ENCODE results near the gene GID4. TPM values are rescaled to one million over a fixed set of nuclear protein-coding genes. Genes with fewer than 3 reads are reported as not detected.

GID4 gene
- total and polyA plus RNA-seq, 4 donors, result 7.5 to 14.1 (median 9.8) TPM

GRCh38 chr17:18107061-18107790 lies 68.0 kb downstream of the GID4 start:
- Histone ChIP-seq H3K4me3 (ENCODE audit: low read length in 2 of 2) (no peak overlapping the region), H3K4me1 (ENCODE audit: control insufficient read depth in 1 of 2, insufficient read depth in 2 of 2, low read length in 2 of 2) (no peaks in the 10 kb centered on the region), H3K27me3 (ENCODE audit: control insufficient read depth in 1 of 2, insufficient read depth in 2 of 2, low read length in 1 of 2) (no peaks in the 10 kb centered on the region), H3K36me3 (ENCODE audit: control insufficient read depth in 1 of 2, insufficient read depth in 2 of 2, low read length in 1 of 2) (no peaks in the 10 kb centered on the region), H3K9me3 (ENCODE audit: control insufficient read depth, low read length) (no peaks in the 10 kb centered on the region), H3K27ac (ENCODE audit: low read depth in 1 of 2, low read length in 2 of 2) (no peak overlapping the region)
- DNase-seq (no peak), ATAC-seq (ENCODE audit: low FRiP score) (no peak)
- intact Hi-C loops (cut with DNase I), result no loop called here
- 87 to 88% methylated on average over 14 of the region's 14 CpGs for WGBS, 2 donors

- no peaks in the 10 kb centered on the region for H3K27me3 ChIP-seq (ENCODE audit: control insufficient read depth in 1 of 2, insufficient read depth in 2 of 2, low read length in 1 of 2)
- no peak for ATAC-seq (ENCODE audit: low FRiP score)
- H3K36me3 ChIP-seq (ENCODE audit: control insufficient read depth in 1 of 2, insufficient read depth in 2 of 2, low read length in 1 of 2), result no peaks in the 10 kb centered on the region
- no peaks in the 10 kb centered on the region for H3K9me3 ChIP-seq (ENCODE audit: control insufficient read depth, low read length)
- 49 to 52% methylated on average over 6 of the region's 6 CpGs for WGBS, 2 donors
- no peak overlapping the region for H3K27ac ChIP-seq (ENCODE audit: low read depth in 1 of 2, low read length in 2 of 2)
- H3K4me3 ChIP-seq (ENCODE audit: low read length in 2 of 2), result no peak overlapping the region
- intact Hi-C loops (cut with DNase I), result no loop called here
- H3K4me1 ChIP-seq (ENCODE audit: control insufficient read depth in 1 of 2, insufficient read depth in 2 of 2, low read length in 2 of 2), result no peaks in the 10 kb centered on the region
- no peak for DNase-seq
These were observed 68.8 kb downstream of the GID4 start for GRCh38 chr17:18107971-18108370.

- WGBS, 2 donors, result 62 to 66% methylated on average over 17 of the region's 17 CpGs
- Histone ChIP-seq H3K9me3 (ENCODE audit: control insufficient read depth, low read length) (no peaks in the 10 kb centered on the region), H3K27ac (ENCODE audit: low read depth in 1 of 2, low read length in 2 of 2) (no peak within 1 kb of the TSS), H3K36me3 (ENCODE audit: control insufficient read depth in 1 of 2, insufficient read depth in 2 of 2, low read length in 1 of 2) (no peaks in the 10 kb centered on the region), H3K4me3 (ENCODE audit: low read length in 2 of 2) (no peak within 1 kb of the TSS), H3K27me3 (ENCODE audit: control insufficient read depth in 1 of 2, insufficient read depth in 2 of 2, low read length in 1 of 2) (no peaks in the 10 kb centered on the region), H3K4me1 (ENCODE audit: control insufficient read depth in 1 of 2, insufficient read depth in 2 of 2, low read length in 2 of 2) (no peaks in the 10 kb centered on the region)
- no peak for ATAC-seq (ENCODE audit: low FRiP score)
- intact Hi-C loops (cut with DNase I), result no loop called here
- peak in 1 of 2 donors; percentile 67 for DNase-seq
These were observed 69.4 kb downstream of the GID4 start, which contains the start of gene MYO15A for GRCh38 chr17:18108401-18109312. Gene MYO15A, plus strand, starts transcription at chr17:18108756. Its CDS starts 10,045 bp downstream, at chr17:18118801.

DNA sequence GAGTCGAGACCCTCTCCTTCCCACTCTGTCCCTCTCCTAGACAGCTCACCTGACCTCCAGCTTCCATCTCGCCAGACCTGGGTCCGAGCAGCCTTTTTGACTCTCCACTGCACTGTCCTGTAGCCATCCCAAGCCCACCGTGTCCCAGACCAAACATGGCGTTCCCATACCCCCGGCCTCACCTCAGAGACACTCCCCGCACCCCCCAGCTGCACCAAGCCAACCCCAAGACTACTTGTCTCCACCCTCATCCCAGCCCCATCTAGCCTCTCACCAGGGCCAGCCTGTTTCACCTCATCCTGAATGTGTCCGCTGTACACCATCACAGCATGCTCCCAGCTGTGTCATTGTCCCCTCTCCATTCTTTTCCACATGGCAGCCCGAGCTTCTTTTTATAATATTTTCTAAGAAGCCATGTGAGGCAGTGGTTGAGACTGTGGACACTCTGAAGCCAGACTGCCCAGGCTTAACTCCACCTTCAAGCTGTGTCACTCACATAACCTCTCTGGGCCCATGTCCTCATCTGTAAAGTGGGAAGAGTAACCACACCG lies 70.8 kb downstream of the GID4 start:
- Histone ChIP-seq H3K27ac (ENCODE audit: low read depth in 1 of 2, low read length in 2 of 2) (no peak overlapping the region), H3K9me3 (ENCODE audit: control insufficient read depth, low read length) (no peaks in the 10 kb centered on the region), H3K4me1 (ENCODE audit: control insufficient read depth in 1 of 2, insufficient read depth in 2 of 2, low read length in 2 of 2) (no peaks in the 10 kb centered on the region), H3K4me3 (ENCODE audit: low read length in 2 of 2) (no peak overlapping the region), H3K27me3 (ENCODE audit: control insufficient read depth in 1 of 2, insufficient read depth in 2 of 2, low read length in 1 of 2) (no peaks in the 10 kb centered on the region), H3K36me3 (ENCODE audit: control insufficient read depth in 1 of 2, insufficient read depth in 2 of 2, low read length in 1 of 2) (no peaks in the 10 kb centered on the region)
- intact Hi-C loops (cut with DNase I), result no loop called here
- ATAC-seq (ENCODE audit: low FRiP score) (no peak), DNase-seq (no peak)
- 71 to 77% methylated on average over 10 of the region's 10 CpGs for WGBS, 2 donors

GRCh38 chr17:18110636-18111145 lies 71.5 kb downstream of the GID4 start:
- 63 to 70% methylated on average over 4 of the region's 4 CpGs for WGBS, 2 donors
- H3K4me3 ChIP-seq (ENCODE audit: low read length in 2 of 2), result no peak overlapping the region
- H3K9me3 ChIP-seq (ENCODE audit: control insufficient read depth, low read length), result no peaks in the 10 kb centered on the region
- no peak for ATAC-seq (ENCODE audit: low FRiP score)
- intact Hi-C loops (cut with DNase I), result no loop called here
- no peak for DNase-seq
- H3K27ac ChIP-seq (ENCODE audit: low read depth in 1 of 2, low read length in 2 of 2), result no peak overlapping the region
- H3K4me1 ChIP-seq (ENCODE audit: control insufficient read depth in 1 of 2, insufficient read depth in 2 of 2, low read length in 2 of 2), result no peaks in the 10 kb centered on the region
- no peaks in the 10 kb centered on the region for H3K36me3 ChIP-seq (ENCODE audit: control insufficient read depth in 1 of 2, insufficient read depth in 2 of 2, low read length in 1 of 2)
- no peaks in the 10 kb centered on the region for H3K27me3 ChIP-seq (ENCODE audit: control insufficient read depth in 1 of 2, insufficient read depth in 2 of 2, low read length in 1 of 2)

GRCh38 chr17:18111330-18111971 lies 72.2 kb downstream of the GID4 start:
- Histone ChIP-seq H3K9me3 (ENCODE audit: control insufficient read depth, low read length) (no peaks in the 10 kb centered on the region), H3K4me1 (ENCODE audit: control insufficient read depth in 1 of 2, insufficient read depth in 2 of 2, low read length in 2 of 2) (no peaks in the 10 kb centered on the region), H3K4me3 (ENCODE audit: low read length in 2 of 2) (no peak overlapping the region), H3K36me3 (ENCODE audit: control insufficient read depth in 1 of 2, insufficient read depth in 2 of 2, low read length in 1 of 2) (no peaks in the 10 kb centered on the region), H3K27ac (ENCODE audit: low read depth in 1 of 2, low read length in 2 of 2) (no peak overlapping the region), H3K27me3 (ENCODE audit: control insufficient read depth in 1 of 2, insufficient read depth in 2 of 2, low read length in 1 of 2) (no peaks in the 10 kb centered on the region)
- intact Hi-C loops (cut with DNase I), result no loop called here
- WGBS, 2 donors, result 56 to 58% methylated on average over 6 of the region's 6 CpGs
- ATAC-seq (ENCODE audit: low FRiP score), result no peak
- no peak for DNase-seq

DNA sequence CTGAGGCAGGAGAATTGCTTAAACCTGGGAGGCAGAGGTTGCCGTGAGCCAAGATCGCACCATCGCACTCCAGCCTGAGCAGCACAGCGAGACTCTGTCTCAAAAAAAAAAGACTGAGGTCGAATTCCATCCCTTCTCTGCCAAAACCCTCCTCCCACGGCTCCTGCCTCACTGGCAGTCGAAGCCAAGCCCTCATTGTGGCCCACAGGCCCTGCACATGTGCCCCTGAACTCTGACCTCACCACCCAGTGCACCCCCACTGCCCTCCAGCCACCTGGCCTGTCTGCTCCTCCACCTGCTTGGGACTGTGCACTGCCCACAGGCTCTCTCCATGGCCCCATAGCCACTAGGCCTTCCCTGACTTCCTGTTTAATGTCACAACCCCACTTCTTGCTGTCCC lies 76.3 kb downstream of the GID4 start:
- Histone ChIP-seq H3K27me3 (ENCODE audit: control insufficient read depth in 1 of 2, insufficient read depth in 2 of 2, low read length in 1 of 2) (no peaks in the 10 kb centered on the region), H3K27ac (ENCODE audit: low read depth in 1 of 2, low read length in 2 of 2) (no peak overlapping the region), H3K36me3 (ENCODE audit: control insufficient read depth in 1 of 2, insufficient read depth in 2 of 2, low read length in 1 of 2) (no peaks in the 10 kb centered on the region), H3K4me1 (ENCODE audit: control insufficient read depth in 1 of 2, insufficient read depth in 2 of 2, low read length in 2 of 2) (no peaks in the 10 kb centered on the region), H3K4me3 (ENCODE audit: low read length in 2 of 2) (no peak overlapping the region), H3K9me3 (ENCODE audit: control insufficient read depth, low read length) (peaks cover 2% of the 10 kb centered on the region)
- intact Hi-C loops (cut with DNase I), result no loop called here
- DNase-seq (no peak), ATAC-seq (ENCODE audit: low FRiP score) (no peak)
- WGBS, 2 donors, result 70 to 73% methylated on average over 7 of the region's 7 CpGs

DNA sequence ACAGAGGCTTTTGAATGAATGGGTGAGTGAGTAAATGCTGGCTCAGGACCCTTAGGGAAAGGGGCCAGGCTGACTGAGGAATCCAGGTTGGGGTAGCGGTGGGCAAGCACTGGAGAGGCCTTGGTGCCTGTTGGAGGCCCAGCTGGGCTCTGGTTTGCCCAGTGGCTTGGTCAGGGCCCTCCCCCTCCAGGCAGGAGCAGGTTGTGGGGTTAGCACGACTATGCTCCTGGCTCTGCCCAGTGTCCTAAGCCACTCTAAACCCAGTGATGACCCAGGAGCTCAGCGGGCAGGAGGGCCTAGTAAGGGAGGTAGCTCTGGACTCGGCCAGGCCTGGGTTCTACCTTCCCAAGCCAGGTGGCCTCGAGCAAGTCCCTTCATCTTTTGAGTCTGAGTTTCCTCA lies 76.9 kb downstream of the GID4 start:
- Histone ChIP-seq H3K4me3 (ENCODE audit: low read length in 2 of 2) (no peak overlapping the region), H3K9me3 (ENCODE audit: control insufficient read depth, low read length) (peaks cover 2% of the 10 kb centered on the region), H3K27me3 (ENCODE audit: control insufficient read depth in 1 of 2, insufficient read depth in 2 of 2, low read length in 1 of 2) (no peaks in the 10 kb centered on the region), H3K4me1 (ENCODE audit: control insufficient read depth in 1 of 2, insufficient read depth in 2 of 2, low read length in 2 of 2) (no peaks in the 10 kb centered on the region), H3K36me3 (ENCODE audit: control insufficient read depth in 1 of 2, insufficient read depth in 2 of 2, low read length in 1 of 2) (no peaks in the 10 kb centered on the region), H3K27ac (ENCODE audit: low read depth in 1 of 2, low read length in 2 of 2) (no peak overlapping the region)
- DNase-seq (no peak), ATAC-seq (ENCODE audit: low FRiP score) (no peak)
- intact Hi-C loops (cut with DNase I), result no loop called here
- 94 to 96% methylated on average over 5 of the region's 5 CpGs for WGBS, 2 donors

Data from aorta (tissue), 5 donors.